Fibroblast of skin of right quadriceps (primary cell): ENCODE results near the gene BLCAP.
"Not testable (repeated sequence)": the region's sequence is repeated elsewhere in the genome, so short reads cannot be mapped to it uniquely, and the experiment has no call there.

Experiments
- DNase-seq: peaks from one replicate; pipeline ENCODE4 v3.0.0-alpha.2; 2013

BLCAP gene, protein sequence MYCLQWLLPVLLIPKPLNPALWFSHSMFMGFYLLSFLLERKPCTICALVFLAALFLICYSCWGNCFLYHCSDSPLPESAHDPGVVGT

DNA sequence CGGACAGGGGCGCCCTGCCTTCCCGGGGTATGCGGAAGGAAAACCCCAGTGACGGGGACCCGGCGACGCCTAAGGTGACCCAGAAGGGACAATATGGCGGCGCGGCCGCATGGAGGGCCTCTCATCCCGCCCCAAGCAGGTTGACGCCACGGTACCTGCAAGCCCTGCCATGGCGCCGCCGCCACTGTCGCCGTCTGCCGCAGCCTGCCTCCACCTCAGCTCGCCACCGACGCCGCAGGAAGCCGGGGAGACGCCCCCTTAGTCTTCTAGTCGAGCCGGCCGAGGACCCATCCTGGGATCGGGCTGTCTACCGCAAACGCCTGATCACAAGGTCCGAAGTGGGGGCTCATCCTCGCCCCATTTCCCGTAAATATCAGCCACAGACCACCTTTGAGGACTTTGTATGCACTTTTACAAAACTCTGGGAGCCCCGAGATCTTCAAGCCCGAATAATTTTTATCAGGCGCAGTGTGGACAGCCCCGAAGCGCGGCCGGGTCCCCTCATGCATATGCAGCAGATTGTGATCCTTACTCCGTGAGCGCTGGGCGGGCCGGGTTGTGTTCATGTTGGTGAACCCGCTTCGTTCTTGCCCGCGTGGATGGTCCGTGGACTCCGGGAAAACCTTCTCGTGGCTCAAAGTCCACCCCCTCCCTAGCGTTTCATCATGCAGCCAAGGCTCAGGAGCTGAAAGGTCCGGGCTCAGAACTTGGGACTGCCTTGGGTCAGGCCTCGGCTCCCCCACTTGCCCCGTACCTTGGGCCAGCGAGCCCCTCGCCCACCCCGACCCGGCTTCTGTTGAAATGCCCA lies at the start of gene BLCAP:
Gene BLCAP, minus strand, starts transcription at position 239 of the 808 bp plus-strand sequence. CDS start 8,702 bp downstream, outside the sequence.
- peak; percentile 86 for DNase-seq

DNA sequence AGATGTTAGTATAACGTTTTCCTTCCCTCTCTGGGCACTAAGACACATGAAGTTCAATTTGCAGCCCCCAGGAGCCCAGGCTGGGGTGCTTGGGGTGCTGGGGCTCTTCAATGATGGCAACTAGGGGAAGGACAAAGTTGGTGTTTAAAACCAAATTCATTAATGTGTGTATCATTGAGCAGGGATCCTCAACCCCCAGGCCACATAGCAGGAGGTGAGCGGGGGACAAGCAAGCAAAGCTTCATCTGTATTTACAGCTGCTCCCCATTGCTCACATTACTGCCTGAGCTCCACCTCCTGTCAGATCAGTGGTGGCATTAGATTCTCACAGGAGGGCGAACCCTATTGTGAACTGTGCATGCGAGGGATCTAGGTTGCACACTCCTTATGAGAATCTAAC lies 49.8 kb upstream of the BLCAP start:
- DNase-seq = not testable (repeated sequence)

DNA sequence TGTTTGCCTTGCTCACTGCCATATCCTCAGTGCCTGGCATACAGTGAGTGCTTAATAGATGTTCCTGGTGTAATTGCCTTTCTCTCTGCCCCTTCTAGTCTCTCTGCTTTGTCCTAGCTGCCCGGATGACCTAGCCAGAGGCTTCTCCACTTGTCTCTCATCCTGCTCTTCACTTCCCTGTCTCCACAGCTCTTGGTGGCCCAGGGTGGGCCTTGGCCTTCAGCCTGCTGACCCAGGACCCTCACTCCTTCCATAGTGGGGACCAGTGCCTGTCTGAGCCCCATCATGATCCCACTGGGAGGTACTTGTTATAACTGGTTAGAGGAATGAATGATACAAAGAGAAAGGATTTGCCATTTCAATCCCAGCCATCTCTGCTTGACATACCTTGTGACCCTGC lies 49.2 kb upstream of the BLCAP start:
- DNase-seq = no peak

DNA sequence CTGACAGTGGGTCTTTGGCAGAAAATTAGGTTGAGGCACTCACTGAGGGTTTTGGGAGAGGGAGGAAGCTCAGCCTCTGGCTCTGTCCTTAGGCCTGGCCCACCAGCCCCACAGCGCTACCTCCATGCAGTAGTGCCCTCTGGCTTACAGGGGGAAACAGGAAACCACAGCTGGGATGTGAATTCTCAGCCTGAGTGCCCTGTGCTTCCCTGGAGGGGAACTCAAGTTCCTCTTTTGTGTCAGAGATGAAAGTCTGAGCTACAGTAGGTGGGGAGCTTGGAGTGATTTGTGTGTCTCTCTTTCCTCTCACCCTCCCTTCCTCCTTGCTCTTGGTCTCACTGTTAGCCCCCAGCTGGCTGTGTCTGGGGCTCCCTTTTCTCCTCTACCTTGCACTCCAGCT lies 48.2 kb upstream of the BLCAP start:
- DNase-seq = no peak

DNA sequence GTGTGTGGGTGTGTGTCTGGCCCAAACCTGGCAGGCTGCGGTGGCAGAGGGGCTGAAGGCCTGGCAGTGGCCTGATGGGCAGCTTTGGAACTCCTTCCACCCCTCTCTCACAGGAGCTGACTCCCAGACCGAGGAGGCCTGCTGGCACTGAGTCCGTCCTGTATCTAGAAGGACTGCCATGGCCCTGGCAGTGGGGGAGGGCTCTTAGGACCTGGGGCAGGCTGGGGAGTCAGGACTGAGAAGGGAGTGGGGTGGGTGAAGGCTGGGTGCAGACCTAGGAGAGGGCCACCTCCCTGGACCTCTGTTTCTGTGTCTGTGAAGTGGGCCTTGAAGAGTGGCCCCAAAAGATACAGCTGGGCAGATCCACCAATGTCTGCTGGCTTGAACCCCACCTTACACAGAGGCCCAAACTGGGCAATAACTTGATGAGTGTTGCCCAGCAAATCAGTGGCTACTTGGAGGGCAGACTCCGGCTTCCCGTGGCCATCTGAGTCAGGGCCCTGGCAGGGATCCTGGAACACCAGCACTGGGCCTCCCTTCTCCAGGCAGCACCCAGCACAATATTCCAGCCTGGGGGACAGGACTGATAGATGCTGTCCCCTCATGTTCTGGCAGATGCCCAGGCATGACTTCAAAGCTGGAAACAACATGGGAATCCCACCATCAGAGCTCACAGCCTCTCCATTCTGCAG lies 46.7 kb upstream of the BLCAP start:
- no peak for DNase-seq

DNA sequence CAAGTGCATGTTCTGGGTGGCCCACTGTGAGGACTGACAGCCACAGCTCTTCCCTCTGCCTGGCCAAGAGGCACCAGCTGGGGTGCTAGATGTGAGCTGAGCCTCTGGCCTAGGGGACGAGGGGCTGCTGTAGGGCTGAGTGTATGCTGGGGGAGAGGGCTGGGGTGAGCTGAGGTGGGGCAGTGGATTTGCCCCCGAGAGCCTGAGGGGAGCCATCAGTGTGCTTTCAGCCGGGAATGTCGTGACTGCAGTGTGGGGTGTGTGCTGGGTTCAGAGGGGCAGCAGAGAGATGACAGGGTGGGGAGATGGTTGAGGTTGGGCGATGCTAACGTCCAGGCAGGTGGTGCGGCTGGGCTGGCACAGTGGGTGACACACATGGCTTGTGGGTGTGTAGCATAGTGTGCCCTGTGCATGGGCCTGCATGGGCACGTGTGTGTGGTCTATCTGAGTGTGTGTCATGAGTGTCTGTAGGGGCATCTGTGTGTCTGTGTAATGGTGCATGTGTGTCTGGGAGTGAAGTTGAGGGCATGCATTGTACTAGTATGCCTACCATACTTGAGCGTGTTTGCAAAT lies 46.0 kb upstream of the BLCAP start:
- DNase-seq = no peak

DNA sequence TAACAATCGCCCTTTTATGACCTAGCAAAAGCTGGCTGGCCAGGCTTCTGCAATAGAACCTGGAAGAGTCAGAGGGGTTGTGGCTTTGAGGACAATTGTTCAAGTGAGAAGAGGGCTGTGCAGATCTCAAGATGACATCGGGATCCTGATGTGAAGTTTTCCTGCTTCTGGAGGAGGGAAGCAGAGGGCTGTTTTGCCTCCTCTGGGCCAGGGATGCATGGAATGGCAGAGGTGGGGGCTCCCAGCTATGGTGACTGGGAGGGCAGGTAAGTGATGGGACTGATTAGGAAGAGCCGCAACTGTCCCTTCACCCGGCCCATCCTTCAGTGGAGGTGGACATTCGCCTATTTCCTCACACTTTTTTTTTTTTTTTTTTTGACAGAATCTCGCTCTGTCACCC lies 43.4 kb upstream of the BLCAP start:
- no peak for DNase-seq

DNA sequence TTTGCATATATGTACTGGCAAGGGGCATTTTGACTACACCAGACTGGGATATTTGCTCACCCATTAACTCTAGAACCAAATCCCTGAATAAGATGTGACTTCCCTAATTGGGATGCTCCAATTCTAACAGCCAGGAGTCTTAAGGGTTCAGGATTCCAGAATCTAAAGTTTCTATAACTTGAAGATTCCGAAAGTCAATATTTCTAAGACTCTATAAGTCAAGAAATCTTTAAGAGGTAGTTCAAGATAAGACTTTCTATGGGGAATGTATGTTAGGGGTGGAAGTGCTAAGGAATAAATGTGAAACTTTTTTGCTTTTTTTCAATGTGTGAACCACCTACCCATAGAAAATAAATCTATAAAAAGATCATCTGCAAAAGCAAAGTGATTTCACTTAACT lies 42.7 kb upstream of the BLCAP start:
- no peak for DNase-seq

DNA sequence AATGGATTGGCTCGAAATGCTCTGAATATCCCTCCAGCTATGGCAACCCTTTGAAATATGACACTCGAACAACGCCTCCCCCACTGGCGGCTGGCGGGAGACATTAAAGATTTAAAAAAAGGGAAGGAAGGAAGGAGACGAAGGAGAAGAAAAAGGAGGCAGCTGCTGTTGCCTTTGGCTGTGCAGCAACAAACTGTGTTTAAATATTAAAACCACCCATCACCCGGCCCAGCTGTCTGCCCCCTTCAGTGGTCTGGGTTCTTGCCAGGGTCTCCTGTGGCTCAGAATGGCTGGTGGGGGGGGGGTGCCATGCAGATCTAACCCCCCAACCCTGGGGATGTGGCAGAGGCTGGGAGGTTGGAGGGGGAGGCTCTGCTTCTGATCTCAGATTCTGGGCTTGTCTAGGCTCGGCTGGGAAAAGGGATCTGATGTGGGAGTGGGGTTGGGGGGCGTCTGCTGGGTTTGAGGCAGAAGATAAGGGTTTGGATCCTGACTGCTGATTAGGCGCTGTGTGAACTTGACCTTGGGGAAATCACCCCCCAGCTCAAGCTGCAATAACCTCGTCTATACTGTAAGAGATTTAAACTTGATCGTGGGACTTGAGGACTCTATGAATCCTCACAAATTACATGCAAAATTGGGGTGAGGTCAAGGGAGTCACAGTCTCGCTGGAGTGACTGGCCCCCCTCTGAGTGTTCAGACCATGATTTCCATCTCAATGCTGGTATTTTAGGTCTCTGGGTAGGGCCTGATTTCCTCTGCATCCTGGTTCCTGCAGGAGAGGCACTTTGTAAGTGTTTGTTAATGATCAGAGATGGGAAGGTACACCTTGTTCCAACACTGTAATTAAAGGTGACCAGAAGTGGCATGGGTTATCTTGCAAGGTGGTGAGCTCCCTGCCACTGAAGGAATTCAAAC lies 40.3 kb upstream of the BLCAP start:
- peak; percentile 15 for DNase-seq

DNA sequence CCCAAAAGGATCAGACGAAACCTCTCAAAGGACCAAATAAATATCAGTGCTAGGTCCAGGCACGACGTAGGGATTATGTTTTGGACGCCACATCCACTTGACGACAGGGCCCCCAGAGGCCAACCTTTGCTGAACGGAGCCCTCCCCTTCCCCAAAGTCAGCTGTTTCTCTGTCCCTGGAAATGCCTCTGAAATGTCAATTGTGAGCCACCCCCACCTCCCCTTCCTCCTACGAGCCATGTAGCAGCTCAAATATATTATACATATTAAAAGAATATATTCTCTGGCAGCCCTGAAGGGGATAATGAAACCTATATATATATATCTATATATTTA lies 39.6 kb upstream of the BLCAP start:
- DNase-seq = no peak

DNA sequence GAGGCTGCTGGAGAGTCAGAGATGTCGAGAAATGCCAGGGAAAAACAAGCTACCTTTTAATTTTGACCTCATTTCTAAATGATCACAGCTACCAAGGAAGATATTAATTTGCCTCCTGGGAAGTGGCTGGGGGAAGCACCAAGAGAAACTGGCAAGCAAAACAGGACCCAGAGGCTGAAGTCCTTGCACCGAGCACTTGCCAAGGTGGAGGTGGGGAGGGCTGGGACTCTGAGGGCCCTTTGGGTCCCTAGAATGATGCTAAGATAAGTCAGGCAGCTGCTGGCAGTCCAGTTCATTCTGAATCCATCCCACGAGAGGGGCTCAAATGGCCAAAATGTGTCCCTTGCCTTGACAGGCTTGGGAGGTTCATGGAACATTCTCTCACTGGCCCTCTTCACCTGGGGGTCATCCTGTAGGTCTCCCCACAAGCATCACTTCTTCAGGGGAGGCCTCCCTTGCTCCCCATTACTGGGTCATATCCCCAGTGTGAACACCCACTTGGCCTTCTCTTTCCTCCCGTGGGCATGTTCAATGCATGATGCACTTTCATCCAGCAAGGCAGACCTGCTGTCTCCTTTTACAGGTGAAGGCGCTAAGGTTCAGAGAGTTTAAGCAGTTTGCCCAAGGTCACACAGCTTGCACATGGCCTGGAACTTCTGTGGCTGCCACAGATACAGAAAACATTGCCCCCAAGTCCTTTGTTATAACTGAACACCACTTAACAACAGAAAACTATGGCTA lies 39.1 kb upstream of the BLCAP start:
- DNase-seq = no peak

DNA sequence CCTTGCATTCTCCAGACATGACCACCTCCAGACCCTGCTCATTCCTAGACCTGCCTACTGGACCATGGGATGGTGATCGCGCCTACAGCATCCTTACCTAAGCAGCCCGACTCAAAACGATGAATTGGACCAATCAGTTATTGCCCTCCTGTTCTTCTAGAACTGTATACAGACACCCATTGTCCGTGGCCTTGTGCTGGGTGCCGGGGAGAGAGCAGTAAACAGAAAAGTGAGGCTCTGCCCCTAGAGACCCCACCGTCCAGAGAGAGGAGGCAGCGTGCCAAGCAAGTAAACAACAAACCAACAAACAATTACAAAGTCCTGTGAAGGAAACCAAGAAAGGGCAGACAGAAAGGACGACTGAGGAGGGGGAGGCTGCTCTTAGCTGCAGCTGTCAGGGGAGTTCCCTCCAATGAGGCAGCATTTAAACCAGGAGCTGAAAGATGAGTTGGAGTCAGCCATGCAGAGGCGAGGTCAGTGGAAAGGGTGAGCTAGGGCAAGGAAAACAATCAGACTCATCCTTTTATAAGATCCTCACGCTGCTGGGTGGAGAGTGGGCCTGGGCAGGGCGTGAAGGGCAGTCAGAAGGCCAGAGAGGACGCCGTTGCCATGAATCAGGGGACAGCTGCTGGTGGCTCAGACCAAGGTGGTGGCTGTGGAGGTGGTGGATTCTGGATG lies 37.6 kb upstream of the BLCAP start:
- DNase-seq = no peak

DNA sequence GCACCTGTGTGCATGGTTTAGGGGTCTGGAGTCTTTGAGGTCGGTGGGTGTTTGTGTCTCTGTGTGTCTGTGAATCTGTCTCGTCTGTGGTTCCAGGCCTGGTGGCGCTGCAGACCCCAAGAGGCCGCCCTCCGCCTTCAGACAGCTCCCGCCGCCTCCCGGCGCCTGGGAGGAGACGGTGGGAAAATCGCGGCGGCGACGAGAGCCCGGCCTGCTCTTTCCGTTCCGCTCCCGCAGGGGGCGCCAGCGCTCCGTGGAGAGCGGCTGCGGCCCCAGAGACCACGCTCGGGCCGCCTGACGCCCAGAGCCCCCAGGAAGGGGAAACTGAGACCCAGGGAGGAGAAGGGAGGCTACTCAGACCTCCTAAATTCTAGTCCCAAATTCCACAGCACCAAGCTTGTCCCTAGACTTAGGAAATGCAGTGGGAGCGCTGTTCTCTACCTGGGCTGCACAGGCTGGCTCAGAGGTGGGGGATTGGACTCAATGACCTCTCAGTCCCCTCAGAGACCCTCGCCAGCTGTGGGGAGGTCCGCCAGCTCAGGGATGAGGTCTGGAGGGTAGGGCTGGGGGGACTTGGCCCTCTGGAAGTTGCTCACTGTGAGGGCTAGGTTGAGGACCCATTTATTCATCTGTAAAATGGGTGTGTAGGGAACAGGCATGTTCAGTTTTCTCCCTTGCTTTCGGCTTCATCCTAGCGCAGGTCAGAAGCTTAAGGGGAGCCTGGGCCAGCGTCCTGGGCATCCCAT lies 36.9 kb upstream of the BLCAP start:
- DNase-seq = peak; percentile 18

DNA sequence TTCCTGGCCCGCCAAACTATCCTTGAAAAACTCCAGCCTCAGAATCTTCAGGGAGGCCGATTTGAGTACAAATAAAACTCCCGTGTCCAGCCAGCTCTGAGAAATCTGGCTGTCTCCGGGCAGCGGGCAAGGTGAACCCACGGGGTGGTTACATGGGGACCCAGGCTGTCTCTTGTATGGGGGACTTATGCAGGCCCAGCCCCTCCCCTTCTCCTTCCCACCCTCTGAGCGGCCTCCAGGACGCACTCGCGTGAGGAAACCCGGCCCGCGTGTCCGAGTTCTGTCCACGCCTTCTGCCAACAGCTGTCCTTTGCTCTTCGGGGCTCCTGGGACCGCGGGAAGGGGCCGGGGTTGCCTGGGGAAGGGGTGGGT lies 36.3 kb upstream of the BLCAP start:
- DNase-seq = no peak

DNA sequence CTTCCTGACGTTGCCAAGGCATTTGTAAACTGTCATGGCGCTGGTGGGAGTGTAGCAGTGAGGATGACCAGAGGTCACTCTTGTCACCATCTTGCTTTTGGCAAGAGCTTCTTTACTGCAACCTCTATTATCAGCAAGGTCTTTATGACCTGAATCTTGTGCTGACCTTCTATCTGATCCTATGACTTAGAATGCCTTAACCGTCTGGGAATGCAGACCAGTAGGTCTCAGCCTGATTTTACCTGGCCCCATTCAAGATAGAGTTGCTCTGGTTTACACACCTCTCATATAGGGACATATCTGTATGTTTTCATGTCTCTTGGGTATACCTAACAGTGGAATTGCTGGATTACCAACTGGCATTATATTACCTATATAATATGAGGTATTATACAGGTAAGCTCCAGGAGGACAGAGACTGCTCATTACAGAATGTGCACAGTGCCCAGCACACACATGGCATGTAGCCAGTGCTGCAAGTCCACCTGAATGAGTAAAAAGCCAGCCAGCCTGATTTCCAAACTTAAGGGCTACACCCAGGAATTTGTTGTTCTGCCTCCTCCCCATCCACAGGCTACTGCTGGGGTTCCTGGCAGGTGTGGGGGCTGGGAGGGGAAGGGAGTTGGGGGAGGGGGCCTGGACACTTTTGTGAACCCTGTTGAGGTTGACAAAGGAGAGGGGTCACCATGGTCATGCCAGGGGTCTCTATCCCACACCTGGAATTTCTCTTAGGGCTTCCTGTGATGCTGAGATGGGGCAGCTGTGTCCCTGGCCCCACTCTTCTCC lies 35.2 kb upstream of the BLCAP start:
- DNase-seq = no peak

DNA sequence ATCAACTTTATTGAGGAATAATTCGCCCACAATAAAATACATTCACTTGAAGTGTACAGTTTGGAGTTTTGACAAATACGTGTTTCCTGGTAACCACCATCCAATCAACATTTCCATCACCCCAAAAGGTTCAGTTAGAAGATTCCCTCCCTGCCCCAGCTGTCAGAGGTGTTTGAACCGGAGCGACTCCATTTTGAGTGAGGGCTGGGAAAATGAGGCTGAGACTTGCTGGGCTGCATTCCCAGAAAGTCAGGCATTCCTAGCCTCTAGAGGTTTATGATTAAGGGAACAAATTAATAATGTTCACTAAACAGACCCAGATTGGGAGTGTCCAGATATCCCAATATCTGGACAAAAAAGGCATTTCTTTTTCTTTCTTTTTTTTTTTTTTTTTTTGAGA lies 33.0 kb upstream of the BLCAP start:
- no peak for DNase-seq

DNA sequence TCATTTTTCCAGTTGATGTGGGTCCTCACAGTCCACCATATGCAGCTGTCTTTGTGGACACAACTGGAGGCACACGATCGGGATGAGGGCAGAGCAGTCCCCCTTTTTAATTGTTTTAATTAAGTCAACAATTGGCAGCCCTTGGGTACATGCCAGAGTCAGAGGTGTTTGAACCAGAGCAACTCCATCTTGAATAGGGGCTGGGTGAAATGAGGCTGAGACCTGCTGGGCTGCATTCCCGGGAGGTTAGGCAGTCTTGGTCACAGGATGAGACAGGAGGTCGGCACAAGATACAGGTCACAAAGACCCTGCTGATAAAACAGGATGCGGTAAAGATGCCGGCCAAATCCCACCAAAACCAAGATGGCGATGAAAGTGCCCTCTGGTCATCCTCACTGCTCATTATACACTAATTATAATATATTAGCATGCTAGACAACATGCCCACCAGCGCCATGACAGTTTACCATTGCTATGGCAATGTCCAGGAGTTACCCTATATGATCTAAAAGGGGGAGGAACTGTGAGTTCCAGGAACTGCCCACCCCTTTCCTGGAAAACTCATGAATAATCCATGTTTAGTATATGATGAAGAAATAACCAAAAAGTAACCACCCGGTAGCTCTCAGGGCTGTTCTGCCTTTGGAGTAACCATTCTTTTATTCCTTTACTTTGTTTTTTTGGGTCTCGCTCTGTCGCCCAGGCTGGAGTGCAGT lies 31.8 kb upstream of the BLCAP start:
- no peak for DNase-seq

DNA sequence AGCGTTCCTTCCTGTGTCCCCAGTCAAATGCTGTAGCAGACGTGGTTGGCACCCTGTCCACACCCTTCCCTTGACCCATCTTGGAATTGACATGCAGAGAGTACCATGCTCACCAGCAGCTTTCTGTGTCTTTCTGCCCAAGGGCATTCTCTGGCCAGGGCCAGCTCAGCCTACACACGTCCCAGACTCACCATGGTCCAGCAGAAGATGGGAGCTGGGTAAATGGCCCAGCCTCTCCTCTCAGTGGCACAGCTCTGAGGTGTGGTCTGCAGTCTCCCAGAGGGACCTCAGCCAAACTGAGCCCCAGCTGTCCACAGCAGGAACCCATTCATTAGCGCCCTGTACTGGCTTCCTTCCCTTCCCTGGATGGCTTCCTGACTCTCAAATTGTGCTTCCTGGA lies 31.1 kb upstream of the BLCAP start:
- DNase-seq = no peak

DNA sequence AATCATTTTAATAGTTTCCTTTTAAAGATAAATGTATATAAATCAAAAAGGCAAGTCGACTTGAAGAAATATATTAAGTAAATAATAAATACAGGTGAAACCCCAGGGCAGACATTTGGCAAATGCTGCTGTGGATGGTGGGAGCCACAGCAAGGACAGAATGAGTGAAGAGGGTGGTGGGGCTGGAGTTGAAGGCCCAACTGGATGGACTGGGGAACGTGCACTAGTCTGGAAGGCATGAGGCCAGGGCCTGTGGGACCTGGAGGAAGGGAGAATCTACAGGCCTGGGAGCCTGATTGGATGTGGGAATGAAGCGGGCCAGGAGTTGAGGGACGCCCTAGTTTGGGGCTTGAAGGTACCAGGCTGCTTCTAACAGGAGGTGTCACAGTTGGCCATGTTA lies 30.6 kb upstream of the BLCAP start:
- no peak for DNase-seq
